SJCRH30 (cell line): ENCODE data around the gene SPESP1. TPM values are rescaled to one million over a fixed set of nuclear protein-coding genes. Genes with fewer than 3 reads are reported as not detected.

Source experiments
- DNase-seq, 2 experiments: peaks; one replicate each; pipeline ENCODE4 v3.0.0-alpha.2; 2015 to 2020
- H3K27ac ChIP-seq: fragments of 250-450 bp; sonication (Bioruptor Pico); 2 replicates; pipeline ENCODE4 v1.5.1; 2020; ENCODE audit warnings: mild to moderate bottlenecking, moderate library complexity
- H3K27me3 ChIP-seq: fragments of 250-450 bp; sonication (Bioruptor Pico); 2 replicates; pipeline ENCODE4 v1.5.1; 2020; ENCODE audit warnings: mild to moderate bottlenecking, moderate library complexity
- H3K36me3 ChIP-seq: fragments of 250-450 bp; sonication (Bioruptor Pico); 2 replicates; pipeline ENCODE4 v1.5.1; 2020; ENCODE audit warnings: mild to moderate bottlenecking, moderate library complexity
- H3K4me1 ChIP-seq: fragments of 250-450 bp; sonication (Bioruptor Pico); 2 replicates; pipeline ENCODE4 v1.5.1; 2020; ENCODE audit warnings: mild to moderate bottlenecking, moderate library complexity
- H3K4me3 ChIP-seq: fragments of 250-450 bp; sonication (Bioruptor Pico); 2 replicates; pipeline ENCODE4 v1.5.1; 2020; ENCODE audit warnings: mild to moderate bottlenecking, moderate library complexity
- H3K9me3 ChIP-seq: fragments of 250-450 bp; sonication (Bioruptor Pico); replicated peaks from 2 replicates; pipeline ENCODE4 v1.5.1; 2020; ENCODE audit warnings: mild to moderate bottlenecking, moderate library complexity
- total RNA-seq: library from RNA; depleted of rRNA; stranded (reverse); fragments of >200 nt; shearing (Covaris generic); gene quantifications from 2 replicates; pipeline ENCODE4 v1.2.3, GENCODE V29; 2014; rRNA removed

SPESP1 gene
- not detected in 2 replicates for total RNA-seq

- Histone ChIP-seq H3K27me3 (no peaks in the 10 kb centered on the region), H3K4me3 (no peak within 1 kb of the TSS), H3K27ac (no peak within 1 kb of the TSS), H3K9me3 (0 out of 2 replicates have a peak, but pooled peaks cover 2% of the 10 kb centered on the region), H3K36me3 (no peaks in the 10 kb centered on the region), H3K4me1 (no peaks in the 10 kb centered on the region)
- no peak for DNase-seq
Measured at GRCh38 chr15:68930268-68931022, at the start of gene SPESP1. Gene SPESP1 (plus strand): TSS chr15:68930525. CDS start chr15:68930654, 129 bp downstream.

- no peaks in the 10 kb centered on the region for H3K9me3 ChIP-seq
- no peak overlapping the region for H3K4me3 ChIP-seq
- H3K27ac ChIP-seq: no peak overlapping the region
- H3K27me3 ChIP-seq: peaks cover 10% of the 10 kb centered on the region
- H3K36me3 ChIP-seq: no peaks in the 10 kb centered on the region
- H3K4me1 ChIP-seq: no peaks in the 10 kb centered on the region
- DNase-seq: no peak
Measured at GRCh38 chr15:68885070-68885469, 45.3 kb upstream of the SPESP1 start.

GRCh38 chr15:68887120-68887519 is 43.2 kb upstream of the SPESP1 start:
- H3K27ac ChIP-seq: no peak overlapping the region

GRCh38 chr15:68887819-68888218 is 42.5 kb upstream of the SPESP1 start:
- no peak for DNase-seq
- Histone ChIP-seq H3K27me3 (peaks cover 7% of the 10 kb centered on the region), H3K36me3 (no peaks in the 10 kb centered on the region), H3K4me3 (no peak overlapping the region), H3K27ac (no peak overlapping the region), H3K9me3 (no peaks in the 10 kb centered on the region), H3K4me1 (no peaks in the 10 kb centered on the region)

More at GRCh38 chr15:68887120-68887519, 43.2 kb upstream of the SPESP1 start:
- no peaks in the 10 kb centered on the region for H3K4me1 ChIP-seq
- DNase-seq: no peak
- no peak overlapping the region for H3K4me3 ChIP-seq
- no peaks in the 10 kb centered on the region for H3K9me3 ChIP-seq
- peaks cover 8% of the 10 kb centered on the region for H3K27me3 ChIP-seq
- no peaks in the 10 kb centered on the region for H3K36me3 ChIP-seq

- Histone ChIP-seq H3K9me3 (no peaks in the 10 kb centered on the region), H3K27me3 (peaks cover 6% of the 10 kb centered on the region; the same call in 1 of the 2 replicates), H3K36me3 (no peaks in the 10 kb centered on the region), H3K27ac (no peak overlapping the region), H3K4me3 (no peak overlapping the region), H3K4me1 (no peaks in the 10 kb centered on the region)
- DNase-seq: peak in 1 of 2 experiments; percentile 17
Measured at GRCh38 chr15:68888419-68888818, 41.9 kb upstream of the SPESP1 start.

GRCh38 chr15:68894208-68894607 is 36.1 kb upstream of the SPESP1 start:
- Histone ChIP-seq H3K4me1 (no peaks in the 10 kb centered on the region), H3K27ac (no peak overlapping the region), H3K4me3 (no peak overlapping the region), H3K9me3 (no peaks in the 10 kb centered on the region), H3K27me3 (0 out of 2 replicates have a peak, but pooled peaks cover 2% of the 10 kb centered on the region), H3K36me3 (no peaks in the 10 kb centered on the region)
- no peak for DNase-seq

GRCh38 chr15:68896178-68896577 is 34.1 kb upstream of the SPESP1 start:
- Histone ChIP-seq H3K4me1 (no peaks in the 10 kb centered on the region), H3K27me3 (peaks cover 2% of the 10 kb centered on the region; the same call in 1 of the 2 replicates)

GRCh38 chr15:68897016-68897415 is 33.3 kb upstream of the SPESP1 start:
- no peak for DNase-seq
- no peaks in the 10 kb centered on the region for H3K9me3 ChIP-seq

More at GRCh38 chr15:68896178-68896577, 34.1 kb upstream of the SPESP1 start:
- H3K27ac ChIP-seq: no peak overlapping the region
- no peaks in the 10 kb centered on the region for H3K9me3 ChIP-seq
- no peaks in the 10 kb centered on the region for H3K36me3 ChIP-seq
- no peak overlapping the region for H3K4me3 ChIP-seq
- no peak for DNase-seq

GRCh38 chr15:68900027-68900426 is 30.3 kb upstream of the SPESP1 start:
- no peaks in the 10 kb centered on the region for H3K4me1 ChIP-seq
- H3K4me3 ChIP-seq: no peak overlapping the region
- H3K27me3 ChIP-seq: no peaks in the 10 kb centered on the region; the same call in 1 of the 2 replicates
- no peak for DNase-seq
- no peaks in the 10 kb centered on the region for H3K36me3 ChIP-seq
- no peaks in the 10 kb centered on the region for H3K9me3 ChIP-seq
- no peak overlapping the region for H3K27ac ChIP-seq

More at GRCh38 chr15:68897016-68897415, 33.3 kb upstream of the SPESP1 start:
- Histone ChIP-seq H3K4me3 (no peak overlapping the region), H3K36me3 (no peaks in the 10 kb centered on the region), H3K4me1 (no peaks in the 10 kb centered on the region), H3K27me3 (peaks cover 2% of the 10 kb centered on the region; the same call in 1 of the 2 replicates), H3K27ac (no peak overlapping the region)

GRCh38 chr15:68907396-68907923 is 22.9 kb upstream of the SPESP1 start:
- Histone ChIP-seq H3K9me3 (no peaks in the 10 kb centered on the region), H3K4me3 (no peak overlapping the region), H3K4me1 (no peaks in the 10 kb centered on the region), H3K27ac (no peak overlapping the region), H3K36me3 (no peaks in the 10 kb centered on the region), H3K27me3 (no peaks in the 10 kb centered on the region)
- DNase-seq: no peak

GRCh38 chr15:68909601-68910100 is 20.7 kb upstream of the SPESP1 start:
- H3K4me3 ChIP-seq: no peak overlapping the region
- no peaks in the 10 kb centered on the region for H3K27me3 ChIP-seq
- no peaks in the 10 kb centered on the region for H3K4me1 ChIP-seq
- no peak for DNase-seq
- no peaks in the 10 kb centered on the region for H3K9me3 ChIP-seq
- no peak overlapping the region for H3K27ac ChIP-seq
- no peaks in the 10 kb centered on the region for H3K36me3 ChIP-seq

- Histone ChIP-seq H3K9me3 (no peaks in the 10 kb centered on the region; the same call in 1 of the 2 replicates), H3K4me1 (no peaks in the 10 kb centered on the region), H3K4me3 (no peak overlapping the region), H3K36me3 (no peaks in the 10 kb centered on the region), H3K27ac (no peak overlapping the region), H3K27me3 (no peaks in the 10 kb centered on the region)
- no peak for DNase-seq
Measured at GRCh38 chr15:68910341-68910740, 20.0 kb upstream of the SPESP1 start.

GRCh38 chr15:68910816-68911215 is 19.5 kb upstream of the SPESP1 start:
- Histone ChIP-seq H3K4me3 (no peak overlapping the region), H3K27ac (no peak overlapping the region), H3K36me3 (no peaks in the 10 kb centered on the region), H3K9me3 (no peaks in the 10 kb centered on the region; the same call in 1 of the 2 replicates), H3K27me3 (no peaks in the 10 kb centered on the region), H3K4me1 (no peaks in the 10 kb centered on the region)
- DNase-seq: no peak

GRCh38 chr15:68921926-68922325 is 8.4 kb upstream of the SPESP1 start:
- Histone ChIP-seq H3K4me3 (no peak overlapping the region), H3K27me3 (no peaks in the 10 kb centered on the region), H3K4me1 (no peaks in the 10 kb centered on the region), H3K27ac (no peak overlapping the region), H3K9me3 (peaks cover 2% of the 10 kb centered on the region; the same call in 1 of the 2 replicates), H3K36me3 (no peaks in the 10 kb centered on the region)
- DNase-seq: no peak

GRCh38 chr15:68924866-68925560 is 5.3 kb upstream of the SPESP1 start:
- H3K9me3 ChIP-seq: no peaks in the 10 kb centered on the region
- H3K27me3 ChIP-seq: no peaks in the 10 kb centered on the region
- peak; percentile 78 to 88 for DNase-seq
- H3K4me1 ChIP-seq: no peaks in the 10 kb centered on the region
- H3K4me3 ChIP-seq: no peak overlapping the region
- no peak overlapping the region for H3K27ac ChIP-seq
- H3K36me3 ChIP-seq: no peaks in the 10 kb centered on the region
